Panc1 (cell line): ENCODE measurements around the gene PGAM5. TPM values are rescaled to one million over a fixed set of nuclear protein-coding genes. Genes with fewer than 3 reads are reported as not detected.
"Not testable (repeated sequence)": the region's sequence is repeated elsewhere in the genome, so short reads cannot be mapped to it uniquely, and the experiment has no call there.

ENCODE experiments used
- ATAC-seq: fragments of 200-7000 bp; cut with Tn5 transposase; 2 replicates; pipeline ENCODE4 v1.9.1; 2020; ENCODE audit warnings: mild to moderate bottlenecking, moderate library complexity
- BruUV-seq: library from RNA; stranded (reverse); fragments of 400-500 nt; replicated peaks from 2 replicates; lab custom pipeline; 2021; lab: Mats Ljungman, UMichigan
- CTCF ChIA-PET: fragments of 300-600 bp; sonication (Branson Sonifier 250); formaldehyde crosslinking; loops from one replicate; lab custom pipeline; 2022; ENCODE audit warnings: antibody characterized with exemption; lab: Charles Lee
- POLR2A ChIA-PET: fragments of 300-600 bp; sonication (Branson Sonifier 250); formaldehyde crosslinking; loops from one replicate; lab custom pipeline; 2022; ENCODE audit warnings: antibody characterized with exemption; lab: Charles Lee
- DNase-seq: peaks from one replicate; pipeline ENCODE4 v3.0.0-alpha.2; 2010; ENCODE audit warnings: low read depth, low spot score
- H3K27ac ChIP-seq: 2 replicates; pipeline ENCODE4 v1.5.1; 2011; ENCODE audit warnings: mild to moderate bottlenecking, low read length, inconsistent platforms
- H3K27me3 ChIP-seq: fragments of 200-500 bp; sonication (Bioruptor generic); 2 replicates; pipeline ENCODE4 v1.6.0; 2014; ENCODE audit warnings: low read length, inconsistent platforms; ENCODE audit not compliant: control insufficient read depth, insufficient read depth
- H3K36me3 ChIP-seq: fragments of 200-500 bp; sonication (Bioruptor generic); 2 replicates; pipeline ENCODE4 v1.5.1; 2014; ENCODE audit warnings: inconsistent platforms, mild to moderate bottlenecking, low read length, moderate library complexity; ENCODE audit not compliant: control insufficient read depth, insufficient read depth
- H3K4me1 ChIP-seq: 2 replicates; pipeline ENCODE4 v1.5.1; 2011; ENCODE audit warnings: inconsistent platforms, mild to moderate bottlenecking, low read length, moderate library complexity; ENCODE audit not compliant: control insufficient read depth, insufficient read depth
- H3K4me3 ChIP-seq, 2 experiments: 2 replicates each; pipeline ENCODE4 v1.5.1; 2011 to 2012; ENCODE audit warnings: low read depth in 2 of 2, low read length in 2 of 2, mild to moderate bottlenecking in 2 of 2, inconsistent platforms in 1 of 2, moderate library complexity in 1 of 2
- H3K9me3 ChIP-seq: fragments of 200-500 bp; sonication (Bioruptor generic); 2 replicates; pipeline ENCODE4 v1.5.1; 2014; ENCODE audit warnings: low read depth, mild to moderate bottlenecking, inconsistent platforms, low read length, moderate library complexity; ENCODE audit not compliant: control insufficient read depth, insufficient read depth
- CTCF ChIP-seq: fragments of 450-650 bp; IDR thresholded peaks from 2 replicates; pipeline ENCODE4 v1.5.1; 2017; ENCODE audit warnings: mild to moderate bottlenecking
- POLR2AphosphoS5 ChIP-seq: IDR thresholded peaks from 2 replicates; pipeline ENCODE4 v1.6.1; 2012; ENCODE audit warnings: mild to moderate bottlenecking, low read depth, low read length, moderate library complexity
- REST ChIP-seq, 2 experiments: IDR thresholded peaks; 2 replicates each; pipeline ENCODE4 v1.6.1; 2011 to 2012; ENCODE audit warnings: low read depth in 2 of 2, control low read depth in 1 of 2, low read length in 1 of 2, mild to moderate bottlenecking in 1 of 2, moderate library complexity in 1 of 2; ENCODE audit not compliant: insufficient read depth in 1 of 2
- SIN3A ChIP-seq: IDR thresholded peaks from 2 replicates; pipeline ENCODE4 v1.6.1; 2012; ENCODE audit warnings: low read depth, mild to moderate bottlenecking, low read length, moderate library complexity, borderline replicate concordance; ENCODE audit not compliant: insufficient read depth
- TCF7L2 ChIP-seq: IDR thresholded peaks from 2 replicates; pipeline ENCODE4 v1.6.1; 2011; ENCODE audit warnings: mild to moderate bottlenecking, low read depth, low read length, inconsistent platforms
- in situ Hi-C: cut with HindIII; loops from 2 replicates; pipeline ENCODE4 v1.10.0; 2016; ENCODE audit warnings: low sequenced_read_pairs, low pct_unique_long_range_greater_than_20kb
- intact Hi-C: fragments of 100-400 bp; cut with micrococcal nuclease; formaldehyde crosslinking; loops from one replicate; pipeline ENCODE4 v1.10.0; 2022; ENCODE audit not compliant: unreplicated experiment
- total RNA-seq: library from RNA; stranded (reverse); gene quantifications from one replicate; pipeline ENCODE4 v1.2.1, GENCODE V29; 2021; ENCODE audit not compliant: unreplicated experiment

The PGAM5 gene
- total RNA-seq, 1 experiment from 2014 or later, result 116 TPM

GRCh38 chr12:132689227-132689626, 21.4 kb upstream of the PGAM5 start:
- Histone ChIP-seq H3K27ac (no peak overlapping the region), H3K4me1 (peaks cover 7% of the 10 kb centered on the region; the same call in 1 of the 2 replicates), H3K36me3 (no peaks in the 10 kb centered on the region), H3K4me3 (peak overlapping the region in 1 of 2 experiments; percentile 14; a peak in 1 of 4 replicates), H3K9me3 (no peaks in the 10 kb centered on the region), H3K27me3 (no peaks in the 10 kb centered on the region)
- ATAC-seq (no peak), DNase-seq (no peak)
- intact Hi-C loops, result no loop called here
- in situ Hi-C loops, result no loop called here
- BruUV-seq, result no TSS peak
- ChIA-PET POLR2A (no interaction called here), CTCF (no interaction called here)
- no peak for TF ChIP-seq CTCF
- TF ChIP-seq TCF7L2, result no peak
- TF ChIP-seq REST (IDR thresholded peaks at IDR 0.05; ENCODE audit: insufficient read depth in 1 of 2, low read depth in 2 of 2, low read length in 1 of 2), result no peak
- TF ChIP-seq POLR2AphosphoS5, result no peak

GRCh38 chr12:132690112-132690511, 20.5 kb upstream of the PGAM5 start:
- ChIA-PET CTCF (no interaction called here), POLR2A (no interaction called here)
- intact Hi-C loops, result no loop called here
- no peaks in the 10 kb centered on the region for H3K36me3 ChIP-seq
- no peak overlapping the region for H3K27ac ChIP-seq
- H3K27me3 ChIP-seq, result no peaks in the 10 kb centered on the region
- TF ChIP-seq SIN3A (no peak), POLR2AphosphoS5 (no peak), REST (IDR thresholded peaks at IDR 0.05; ENCODE audit: insufficient read depth in 1 of 2, low read depth in 2 of 2, low read length in 1 of 2) (no peak), CTCF (no peak), TCF7L2 (no peak)
- in situ Hi-C loops, result no loop called here
- ATAC-seq (no peak), DNase-seq (no peak)
- no peak overlapping the region for H3K4me3 ChIP-seq
- H3K4me1 ChIP-seq, result peaks cover 7% of the 10 kb centered on the region; the same call in 1 of the 2 replicates
- no TSS peak for BruUV-seq
- no peaks in the 10 kb centered on the region for H3K9me3 ChIP-seq

- H3K4me1 ChIP-seq, CTCF ChIA-PET, H3K4me3 ChIP-seq, H3K36me3 ChIP-seq, H3K27ac ChIP-seq, DNase-seq, intact Hi-C loops, H3K9me3 ChIP-seq, POLR2A ChIA-PET, BruUV-seq, ATAC-seq, in situ Hi-C loops, H3K27me3 ChIP-seq: not testable (repeated sequence)
These were observed 18.6 kb upstream of the PGAM5 start for GRCh38 chr12:132692030-132692429.

- POLR2A ChIA-PET, CTCF ChIA-PET, H3K4me3 ChIP-seq, intact Hi-C loops, H3K9me3 ChIP-seq, H3K27ac ChIP-seq, BruUV-seq, ATAC-seq, in situ Hi-C loops, H3K4me1 ChIP-seq, H3K36me3 ChIP-seq, DNase-seq, H3K27me3 ChIP-seq: not testable (repeated sequence)
These were observed 15.8 kb upstream of the PGAM5 start for GRCh38 chr12:132694888-132695287.
